Activated naive CD8-positive, alpha-beta T cell treated with anti-CD3 and anti-CD28 coated beads, Interleukin-2, amount 50 U/mL, for 16 hours (primary cell): Measurements from ENCODE around the gene ZNF333.
"Not testable (repeated sequence)": the region's sequence is repeated elsewhere in the genome, so short reads cannot be mapped to it uniquely, and the experiment has no call there.

ENCODE experiments used
- DNase-seq: peaks from one replicate; pipeline ENCODE4 v3.0.0-alpha.2; 2020; ENCODE audit warnings: low read depth, low spot score

Gene ZNF333

DNA sequence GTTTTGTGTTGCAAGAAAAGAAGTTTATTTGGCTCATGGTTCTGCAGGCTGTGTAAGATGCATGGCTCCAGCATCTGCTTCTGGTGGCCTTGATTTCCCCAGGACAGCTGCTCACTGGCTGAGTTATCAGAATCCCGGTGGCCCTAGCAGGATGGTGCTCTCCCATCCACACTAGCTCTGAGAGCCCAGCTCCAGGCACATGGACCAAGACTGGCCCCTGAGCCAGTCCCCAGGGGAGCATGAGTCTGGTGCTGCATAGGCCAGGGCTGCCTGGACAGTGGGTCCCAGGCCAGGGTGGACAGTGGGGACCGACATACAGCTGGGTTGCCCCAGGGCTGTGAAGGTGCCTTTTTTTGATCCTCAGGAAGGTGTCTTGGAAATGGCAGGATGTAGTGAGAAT is 78.2 kb downstream of the ZNF333 start:
- no peak for DNase-seq

DNA sequence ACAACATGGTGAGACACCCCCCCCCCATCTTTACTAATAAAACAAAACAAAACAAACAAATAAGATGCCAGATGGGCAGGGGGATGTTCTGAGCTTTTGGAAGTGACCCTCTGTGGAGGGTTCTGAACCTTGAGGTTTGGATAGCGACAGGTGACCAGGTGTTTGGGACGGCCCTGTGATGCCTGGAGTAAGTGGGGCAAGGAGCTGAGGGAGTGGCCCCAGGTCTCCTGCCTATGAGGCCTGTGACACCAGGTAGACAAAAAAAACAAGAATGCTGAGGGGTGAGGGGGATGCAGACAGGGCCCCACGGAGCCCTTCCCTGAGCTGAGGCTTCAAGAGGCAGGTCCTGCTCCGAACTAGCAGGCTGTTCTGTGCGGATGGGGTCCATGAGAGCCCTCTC is 79.4 kb downstream of the ZNF333 start:
- DNase-seq = no peak

DNA sequence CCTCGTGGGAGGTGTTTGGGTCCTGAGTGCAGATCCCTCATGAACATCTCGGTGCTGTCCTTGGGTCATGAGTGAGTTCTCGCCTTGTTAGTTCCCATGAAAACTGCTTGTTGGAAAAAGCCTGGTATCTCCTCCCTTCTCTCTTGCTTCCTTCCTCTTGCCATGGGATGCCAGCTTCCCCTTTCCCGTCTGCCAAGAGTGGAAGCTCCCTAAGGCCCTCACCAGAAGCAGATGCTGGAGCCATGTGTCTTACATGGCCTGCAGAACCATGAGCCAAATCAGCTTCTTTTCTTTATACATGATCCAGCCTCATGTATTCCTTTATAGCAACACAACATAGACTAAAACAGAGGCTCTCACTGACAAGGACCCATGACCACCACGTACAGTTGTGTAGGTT is 80.3 kb downstream of the ZNF333 start:
- no peak for DNase-seq

DNA sequence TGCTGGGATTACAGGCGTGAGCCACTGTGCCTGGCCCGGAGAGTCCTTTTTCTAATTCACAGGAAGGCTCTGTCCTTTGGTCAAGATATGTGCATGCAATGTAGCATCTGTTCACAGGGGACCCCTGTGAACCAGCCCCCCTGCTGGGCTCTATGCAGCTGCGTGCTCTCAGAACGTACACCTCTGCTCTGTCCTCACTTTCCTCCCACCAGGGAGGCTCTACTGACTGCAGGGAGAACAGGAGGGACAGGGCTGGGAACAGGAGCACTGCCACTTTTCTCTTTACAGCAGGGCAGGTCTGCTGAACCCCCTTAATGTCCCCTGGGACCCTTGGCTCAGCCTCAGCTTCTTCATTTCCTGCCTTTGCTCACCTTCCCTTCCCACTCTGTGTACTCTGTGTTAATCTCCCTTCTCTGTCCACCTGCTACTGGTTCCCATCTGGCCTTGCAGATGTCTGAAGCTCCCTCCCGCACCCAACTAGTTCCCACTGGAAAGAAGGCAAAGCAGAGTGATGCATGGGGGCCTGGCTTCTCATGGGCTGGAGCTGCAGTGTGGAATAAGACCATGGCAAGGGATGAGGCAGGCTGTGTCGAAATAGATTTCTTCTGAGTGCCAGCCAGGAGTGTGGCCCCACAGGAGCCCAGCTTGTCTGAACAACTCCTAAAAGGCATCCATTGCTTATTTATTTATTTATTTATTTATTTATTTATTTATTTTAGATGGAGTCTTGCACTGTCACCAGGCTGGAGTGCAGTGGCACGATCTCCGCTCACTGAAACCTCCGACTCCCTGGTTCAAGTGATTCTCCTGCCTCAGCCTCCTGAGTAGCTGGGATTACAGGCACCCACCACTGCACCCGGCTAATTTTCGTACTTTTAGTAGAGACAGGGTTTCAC is 81.3 kb downstream of the ZNF333 start:
- DNase-seq = no peak

DNA sequence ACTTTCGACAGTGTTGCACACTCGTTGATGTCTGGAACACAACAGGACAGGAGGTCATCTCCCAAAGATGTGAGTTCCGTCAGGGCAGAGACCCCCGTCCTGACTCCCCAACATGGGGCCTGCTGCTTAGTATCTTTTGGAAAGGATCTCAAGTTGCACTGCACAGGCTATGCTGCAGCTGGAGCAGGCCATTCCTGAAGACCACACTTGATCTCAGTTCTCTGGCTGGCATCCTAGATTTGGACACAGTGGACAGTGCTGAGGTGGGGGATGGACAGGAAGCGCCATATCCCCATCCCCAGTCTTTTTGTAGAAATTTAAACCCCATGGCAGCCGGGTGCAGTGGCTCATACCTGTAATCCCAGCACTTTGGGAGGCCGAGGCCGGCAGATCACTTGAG is 82.6 kb downstream of the ZNF333 start:
- no peak for DNase-seq

DNA sequence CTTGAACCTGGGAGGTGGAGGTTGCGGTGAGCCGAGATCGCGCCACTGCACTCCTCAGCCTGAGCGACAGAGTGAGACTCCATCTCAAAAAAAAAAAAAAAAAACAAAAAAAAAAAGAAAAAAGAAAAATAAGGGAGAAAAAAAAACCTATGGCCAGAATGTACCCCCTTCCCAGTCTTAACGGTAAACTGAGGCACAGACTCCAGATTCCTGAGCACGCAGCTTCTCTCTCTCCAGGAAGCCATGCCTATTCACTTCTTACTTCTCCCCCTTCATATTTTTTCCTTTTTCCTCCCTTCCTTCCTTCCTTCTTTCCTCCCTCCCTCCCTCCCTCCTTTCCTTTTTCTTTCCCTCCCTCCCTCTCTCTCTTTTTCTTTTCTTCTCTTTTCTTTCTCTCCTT is 83.1 kb downstream of the ZNF333 start:
- no peak for DNase-seq

DNA sequence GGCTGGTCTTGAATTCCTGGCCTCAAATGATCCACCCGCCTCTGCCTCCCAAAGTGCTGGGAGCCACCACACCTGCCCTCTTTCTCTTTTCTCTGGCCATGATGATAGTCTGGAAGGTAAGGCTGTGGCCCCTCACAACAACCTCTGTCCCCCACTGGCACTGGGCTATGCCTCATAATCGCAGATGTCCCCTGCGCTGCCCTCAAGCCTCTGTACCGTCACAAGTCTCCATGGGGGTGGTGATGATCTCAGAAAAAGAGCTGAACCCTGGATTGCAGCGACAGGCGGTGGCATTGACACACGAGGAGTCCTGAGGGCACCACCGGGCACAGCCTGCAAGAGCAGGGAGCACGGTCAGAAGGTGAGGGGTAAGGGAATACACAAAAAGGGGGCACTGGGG is 83.9 kb downstream of the ZNF333 start:
- DNase-seq = not testable (repeated sequence)

DNA sequence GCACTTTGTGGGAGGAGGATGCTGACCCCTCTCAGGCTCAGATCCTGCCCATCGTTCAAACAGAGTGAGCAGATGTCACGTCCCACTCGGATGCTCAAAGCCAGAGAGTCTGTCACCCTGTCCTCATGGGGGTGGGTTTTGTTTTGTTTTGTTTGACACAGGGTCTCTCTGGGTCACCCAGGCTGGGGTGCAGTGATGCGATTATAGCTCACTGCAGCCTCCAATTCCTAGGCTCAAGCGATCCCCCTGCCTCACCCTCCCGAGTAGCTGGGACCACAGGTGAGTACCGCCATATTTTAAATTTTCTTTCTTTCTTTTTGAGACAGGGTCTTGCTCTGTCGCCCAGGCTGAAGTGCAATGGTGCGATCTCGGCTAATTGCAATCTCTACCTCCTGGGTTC is 84.5 kb downstream of the ZNF333 start:
- DNase-seq = no peak

DNA sequence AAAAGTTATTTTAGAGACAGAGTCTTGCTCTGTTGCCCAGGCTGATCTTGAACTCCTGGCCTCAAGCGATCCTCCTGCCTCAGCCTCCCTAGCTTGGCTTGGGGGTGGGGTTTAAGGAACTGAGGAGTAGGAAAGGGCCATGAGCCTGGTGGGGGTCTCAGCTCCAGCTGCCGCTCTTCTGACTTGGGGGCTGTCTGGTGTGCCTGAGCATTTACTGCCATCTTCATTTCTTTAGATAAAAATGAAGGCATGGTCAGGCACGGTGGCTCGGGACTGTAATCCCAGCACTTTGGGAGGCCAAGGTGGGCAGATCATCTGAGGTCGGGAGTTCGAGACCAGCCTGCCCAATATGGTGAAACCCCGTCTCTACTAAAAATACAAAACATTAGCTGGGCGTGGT is 85.5 kb downstream of the ZNF333 start:
- not testable (repeated sequence) for DNase-seq

DNA sequence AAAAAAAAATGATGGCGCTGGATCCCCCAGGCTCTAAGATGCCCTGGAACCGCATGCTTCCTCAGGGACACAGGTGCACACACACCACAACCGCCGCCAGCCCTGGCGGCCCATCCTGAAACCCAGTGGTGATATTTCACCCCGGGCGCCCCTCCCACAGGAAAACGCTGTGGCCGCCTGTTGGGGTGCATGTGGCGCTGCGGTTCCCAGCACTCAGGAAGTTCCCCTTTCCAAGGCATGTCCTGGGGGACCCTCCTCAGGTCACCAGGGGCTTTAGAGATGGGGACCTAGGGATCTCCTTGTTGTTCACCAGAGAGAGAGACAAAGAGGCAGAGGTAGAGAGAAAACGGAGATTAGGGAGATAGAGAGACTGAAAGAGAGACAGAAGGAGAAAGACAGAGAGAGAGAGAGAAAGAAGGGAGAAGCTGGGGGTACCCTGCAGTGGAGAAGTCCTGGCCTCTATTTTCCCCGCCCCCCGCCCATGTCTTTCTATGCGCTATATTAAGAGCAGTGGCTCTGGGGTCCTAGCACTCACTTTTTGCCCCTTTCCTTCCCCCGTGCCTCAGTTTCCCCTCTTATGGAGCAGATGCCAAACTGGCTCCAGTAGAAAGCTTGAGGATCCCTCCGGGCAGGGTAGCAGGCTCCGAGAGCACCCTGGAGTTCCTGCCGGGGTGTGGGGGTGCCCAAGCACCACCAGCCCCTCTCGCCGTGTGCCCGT is 86.2 kb downstream of the ZNF333 start:
- no peak for DNase-seq

DNA sequence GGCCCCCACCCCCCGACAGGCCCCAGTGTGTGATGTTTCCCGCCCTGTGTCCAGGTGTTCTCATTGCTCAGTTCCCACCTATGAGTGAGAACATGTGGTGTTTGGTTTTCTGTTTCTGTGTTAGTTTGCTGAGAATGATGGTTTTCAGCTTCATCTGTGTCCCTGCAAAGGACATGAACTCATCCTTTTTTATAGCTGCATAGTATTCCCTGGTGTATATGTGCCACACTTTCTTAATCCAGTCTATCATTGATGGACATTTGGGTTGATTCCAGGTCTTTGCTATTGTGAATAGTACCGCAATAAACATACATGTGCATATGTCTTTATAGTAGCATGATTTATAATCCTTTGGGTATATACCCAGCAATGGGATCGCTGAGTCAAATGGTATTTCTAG is 87.8 kb downstream of the ZNF333 start:
- not testable (repeated sequence) for DNase-seq

DNA sequence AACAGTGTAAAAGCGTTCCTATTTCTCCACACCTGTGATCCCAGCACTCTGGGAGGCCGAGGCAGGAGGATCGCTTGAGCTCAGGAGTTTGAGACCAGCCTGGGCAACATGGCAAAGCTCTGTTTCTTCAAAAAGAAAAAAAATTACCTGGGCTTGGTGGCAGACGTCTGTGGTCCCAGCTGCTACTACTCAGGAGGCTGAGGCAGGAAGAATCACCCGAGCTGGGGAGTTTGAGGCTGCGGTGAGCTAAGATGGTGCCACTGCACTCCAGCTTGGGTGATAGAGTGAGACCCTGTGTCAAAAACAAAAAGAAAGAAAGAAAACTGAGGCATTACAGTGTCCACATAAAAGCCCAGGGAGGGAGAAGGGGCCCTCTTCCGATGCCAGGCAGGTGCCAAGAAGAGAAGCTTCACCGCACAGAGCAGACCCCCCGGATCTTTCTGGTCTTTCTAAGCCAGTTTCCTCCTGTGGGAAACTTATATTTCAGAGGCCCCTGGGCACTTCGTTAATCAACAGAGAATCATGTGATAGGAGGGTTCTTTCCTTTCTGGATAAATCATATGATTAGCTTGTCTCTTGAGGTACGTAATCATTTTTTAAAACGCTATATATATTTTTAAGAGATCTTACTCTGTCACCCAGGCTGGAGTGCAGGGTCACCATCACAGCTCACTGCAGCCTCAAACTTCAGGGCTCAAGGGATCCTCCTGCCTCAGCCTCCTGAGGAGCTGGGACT is 88.4 kb downstream of the ZNF333 start, which contains the start of gene ADGRE2:
TSS of gene ADGRE2 (minus strand) at position 451 of the 736 bp plus-strand sequence. CDS start 1,804 bp downstream, outside the sequence.
- not testable (repeated sequence) for DNase-seq

DNA sequence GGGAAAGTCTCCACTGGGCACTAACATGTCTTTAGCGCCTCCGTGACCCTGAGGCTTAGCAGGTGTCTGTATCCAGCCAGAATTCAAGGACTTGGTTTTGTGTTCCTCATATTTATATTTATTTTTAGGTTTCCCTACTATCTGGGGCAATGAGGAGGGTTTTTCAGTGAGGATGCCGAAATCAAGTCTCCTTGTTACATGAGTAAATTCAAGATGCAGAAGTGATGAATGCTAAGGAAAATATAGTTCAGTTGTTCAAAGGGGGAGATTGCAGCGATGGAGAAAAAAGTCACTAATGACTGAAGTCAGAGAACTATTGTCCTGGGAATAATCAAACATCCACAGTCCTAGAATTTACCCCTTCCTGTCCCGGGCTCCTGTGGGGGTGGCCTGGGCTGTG is 89.3 kb downstream of the ZNF333 start:
- DNase-seq = no peak

DNA sequence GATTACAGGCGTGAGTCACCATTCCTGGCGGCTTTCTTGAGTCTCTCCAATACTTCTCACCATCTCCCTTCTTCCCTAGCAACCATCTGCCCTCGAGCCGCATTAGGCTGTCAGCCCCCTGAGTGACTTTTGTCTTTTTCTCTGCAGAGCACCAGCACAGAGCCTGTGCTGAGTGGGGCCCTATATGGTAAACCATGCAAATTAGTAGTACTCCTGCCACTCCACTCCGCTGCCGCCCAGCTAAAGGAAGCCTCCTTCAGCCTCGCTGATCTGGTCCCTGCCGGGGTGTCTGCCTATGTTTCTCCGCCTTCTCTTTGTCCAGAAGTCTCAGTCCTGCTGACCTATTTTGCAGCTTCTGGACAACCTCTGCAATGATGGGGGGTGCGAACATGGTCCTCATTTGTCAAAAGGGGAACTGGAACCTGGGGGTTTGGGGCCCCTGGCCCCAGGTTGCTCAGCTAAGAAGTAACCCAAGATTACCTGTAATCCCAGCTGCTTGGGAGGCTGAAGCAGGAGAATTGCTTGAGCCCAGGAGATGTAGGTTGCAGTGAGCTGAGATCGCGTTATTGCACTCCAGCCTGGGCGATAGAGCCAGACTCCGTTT is 90.9 kb downstream of the ZNF333 start:
- not testable (repeated sequence) for DNase-seq

DNA sequence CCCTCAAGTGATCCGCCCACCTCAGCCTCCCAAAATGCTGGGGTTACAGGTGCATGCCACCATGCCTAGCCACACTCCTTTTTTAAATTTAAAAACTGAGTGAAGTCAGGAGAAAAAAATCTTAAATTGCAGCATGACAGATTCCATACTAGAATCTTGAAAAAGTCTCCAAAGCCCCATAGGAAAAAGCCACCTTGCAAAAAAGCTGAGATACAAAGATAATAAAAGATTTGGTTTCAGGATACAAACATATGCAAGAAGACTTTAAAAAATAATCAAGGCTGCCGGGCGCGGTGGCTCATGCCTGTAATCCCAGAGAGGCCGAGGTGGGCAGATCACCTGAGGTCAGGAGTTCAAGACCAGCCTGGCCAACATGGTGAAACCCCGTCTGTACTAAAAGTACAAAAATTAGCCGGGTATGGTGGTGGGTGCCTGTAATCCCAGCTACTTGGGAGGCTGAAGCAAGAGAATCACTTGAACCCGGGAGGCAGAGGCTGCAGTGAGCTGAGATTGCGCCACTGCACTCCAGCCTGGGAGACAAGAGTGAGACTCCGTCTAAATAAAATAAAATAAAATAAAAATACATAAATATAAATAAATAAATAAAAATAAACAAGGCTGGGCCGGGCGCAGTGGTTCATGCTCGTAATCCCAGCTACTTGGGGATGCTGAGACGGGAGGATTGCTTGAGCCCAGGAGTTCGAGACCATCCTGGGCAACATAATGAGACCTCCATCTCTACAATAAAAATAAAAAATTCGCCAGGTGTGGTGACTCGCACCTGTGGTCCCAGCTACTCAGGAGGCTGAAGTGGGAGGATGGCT is 92.1 kb downstream of the ZNF333 start:
- DNase-seq = not testable (repeated sequence)

DNA sequence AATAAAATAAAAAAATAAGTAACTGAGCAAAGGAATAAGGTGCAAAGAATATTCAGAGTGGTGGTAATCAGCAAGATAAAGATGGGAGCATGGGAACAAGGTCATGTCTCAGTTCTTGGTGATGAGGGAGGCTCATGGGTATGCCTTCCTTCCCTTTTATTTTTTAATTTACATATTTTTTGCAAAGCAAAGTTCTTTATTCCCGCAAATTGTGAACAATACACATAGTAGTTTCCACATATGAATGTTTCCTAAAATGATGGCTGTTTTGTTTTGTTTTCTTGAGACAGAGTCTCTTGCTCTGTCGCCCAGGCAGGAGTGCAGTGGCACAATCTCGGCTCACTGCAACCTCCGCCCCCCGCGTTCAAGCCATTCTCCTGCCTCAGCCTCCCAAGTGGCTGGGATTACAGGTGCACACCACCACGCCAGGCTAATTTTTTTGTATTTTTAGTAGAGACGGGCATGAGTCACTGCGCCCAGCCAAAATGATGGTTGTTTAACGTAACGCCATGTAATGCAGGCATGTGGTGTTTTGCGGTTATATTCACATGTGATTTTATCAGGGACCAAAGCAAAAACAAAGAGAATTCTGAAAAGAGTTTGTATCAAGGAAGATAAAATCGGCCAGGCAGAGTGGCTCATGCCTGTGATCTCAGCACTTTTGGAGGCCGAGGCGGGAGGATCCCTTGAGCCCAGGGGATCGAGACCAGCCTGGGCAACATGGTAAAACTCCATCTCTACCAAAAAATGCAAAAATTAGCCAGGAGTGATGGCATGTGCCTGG is 93.0 kb downstream of the ZNF333 start:
- no peak for DNase-seq
